ENCODE measurements around the gene OPN4.

OPN4 gene

GRCh38 chr10:86665218-86665607 is 10.9 kb downstream of the OPN4 start:
- TF ChIP-seq EP300 (IDR thresholded peaks at IDR 0.05; ENCODE audit: borderline replicate concordance) = no peak
- no peak for TF ChIP-seq USF1 (IDR thresholded peaks at IDR 0.05)
- TF ChIP-seq FOXM1 (IDR thresholded peaks at IDR 0.05; ENCODE audit: borderline replicate concordance, low read depth) = no peak
- no peak for TF ChIP-seq TCF12 (IDR thresholded peaks at IDR 0.05; ENCODE audit: low read depth)
- no peak for TF ChIP-seq ZBTB7A (IDR thresholded peaks at IDR 0.05; ENCODE audit: low read depth)
- no peak for TF ChIP-seq CREB1 (IDR thresholded peaks at IDR 0.05; ENCODE audit: low read depth)
- TF ChIP-seq EGR1 (IDR thresholded peaks at IDR 0.05) = no peak
- no peak for TF ChIP-seq REST (IDR thresholded peaks at IDR 0.05; ENCODE audit: low read depth)
- no peak for TF ChIP-seq TEAD4 (IDR thresholded peaks at IDR 0.05)
- TF ChIP-seq NFIC (IDR thresholded peaks at IDR 0.05) = no peak
- TF ChIP-seq RAD21 (IDR thresholded peaks at IDR 0.05; ENCODE audit: low read depth) = no peak
- TF ChIP-seq YY1 (IDR thresholded peaks at IDR 0.05; ENCODE audit: low read depth) = no peak
- no peak for TF ChIP-seq CEBPB (IDR thresholded peaks at IDR 0.05)
- TF ChIP-seq MAX (IDR thresholded peaks at IDR 0.05) = no peak
- TF ChIP-seq TAF1 (IDR thresholded peaks at IDR 0.05; ENCODE audit: low read depth) = no peak

GRCh38 chr10:86665868-86666267 is 11.5 kb downstream of the OPN4 start:
- TF ChIP-seq EGR1 (IDR thresholded peaks at IDR 0.05) (no peak), TAF1 (IDR thresholded peaks at IDR 0.05; ENCODE audit: low read depth) (no peak), FOXM1 (IDR thresholded peaks at IDR 0.05; ENCODE audit: borderline replicate concordance, low read depth) (no peak), CREB1 (IDR thresholded peaks at IDR 0.05; ENCODE audit: low read depth) (no peak), MAX (IDR thresholded peaks at IDR 0.05) (no peak), TEAD4 (IDR thresholded peaks at IDR 0.05) (no peak), TCF12 (IDR thresholded peaks at IDR 0.05; ENCODE audit: low read depth) (no peak), USF1 (IDR thresholded peaks at IDR 0.05) (no peak), CEBPB (IDR thresholded peaks at IDR 0.05) (no peak)

- TF ChIP-seq EGR1 (IDR thresholded peaks at IDR 0.05) (no peak), REST (IDR thresholded peaks at IDR 0.05; ENCODE audit: low read depth) (no peak), CREB1 (IDR thresholded peaks at IDR 0.05; ENCODE audit: low read depth) (no peak), USF1 (IDR thresholded peaks at IDR 0.05) (no peak), ZBTB7A (IDR thresholded peaks at IDR 0.05; ENCODE audit: low read depth) (no peak), EP300 (IDR thresholded peaks at IDR 0.05; ENCODE audit: borderline replicate concordance) (no peak), FOXM1 (IDR thresholded peaks at IDR 0.05; ENCODE audit: borderline replicate concordance, low read depth) (no peak), MAX (IDR thresholded peaks at IDR 0.05) (no peak)
Measured at GRCh38 chr10:86666538-86666937, 12.2 kb downstream of the OPN4 start.

- TF ChIP-seq CREB1 (IDR thresholded peaks at IDR 0.05; ENCODE audit: low read depth) (no peak), FOXM1 (IDR thresholded peaks at IDR 0.05; ENCODE audit: borderline replicate concordance, low read depth) (no peak), TCF12 (IDR thresholded peaks at IDR 0.05; ENCODE audit: low read depth) (no peak), CEBPB (IDR thresholded peaks at IDR 0.05) (no peak), TAF1 (IDR thresholded peaks at IDR 0.05; ENCODE audit: low read depth) (no peak), ZBTB7A (IDR thresholded peaks at IDR 0.05; ENCODE audit: low read depth) (no peak), MAX (IDR thresholded peaks at IDR 0.05) (no peak), RAD21 (IDR thresholded peaks at IDR 0.05; ENCODE audit: low read depth) (no peak), USF1 (IDR thresholded peaks at IDR 0.05) (no peak), REST (IDR thresholded peaks at IDR 0.05; ENCODE audit: low read depth) (no peak), EP300 (IDR thresholded peaks at IDR 0.05; ENCODE audit: borderline replicate concordance) (no peak), TEAD4 (IDR thresholded peaks at IDR 0.05) (no peak), EGR1 (IDR thresholded peaks at IDR 0.05) (no peak), NFIC (IDR thresholded peaks at IDR 0.05) (no peak), YY1 (IDR thresholded peaks at IDR 0.05; ENCODE audit: low read depth) (no peak)
Measured at GRCh38 chr10:86667421-86668181, 13.3 kb downstream of the OPN4 start.
